RPMI7951 (cell line): ENCODE measurements around the gene ZNF785. TPM values are rescaled to one million over a fixed set of nuclear protein-coding genes. Genes with fewer than 3 reads are reported as not detected.
"Not testable (repeated sequence)": the region's sequence is repeated elsewhere in the genome, so short reads cannot be mapped to it uniquely, and the experiment has no call there.

Experiments used
- DNase-seq: peaks from one replicate; pipeline ENCODE4 v3.0.0-alpha.2; 2012; ENCODE audit warnings: low read depth
- total RNA-seq: library from RNA; depleted of rRNA; stranded (reverse); fragments of >200 nt; shearing (Covaris generic); gene quantifications from 2 replicates; pipeline ENCODE4 v1.2.3, GENCODE V29; 2014; rRNA removed

The ZNF785 gene
- total RNA-seq, 1 experiment from 2014 or later, result 2.8 TPM

DNA sequence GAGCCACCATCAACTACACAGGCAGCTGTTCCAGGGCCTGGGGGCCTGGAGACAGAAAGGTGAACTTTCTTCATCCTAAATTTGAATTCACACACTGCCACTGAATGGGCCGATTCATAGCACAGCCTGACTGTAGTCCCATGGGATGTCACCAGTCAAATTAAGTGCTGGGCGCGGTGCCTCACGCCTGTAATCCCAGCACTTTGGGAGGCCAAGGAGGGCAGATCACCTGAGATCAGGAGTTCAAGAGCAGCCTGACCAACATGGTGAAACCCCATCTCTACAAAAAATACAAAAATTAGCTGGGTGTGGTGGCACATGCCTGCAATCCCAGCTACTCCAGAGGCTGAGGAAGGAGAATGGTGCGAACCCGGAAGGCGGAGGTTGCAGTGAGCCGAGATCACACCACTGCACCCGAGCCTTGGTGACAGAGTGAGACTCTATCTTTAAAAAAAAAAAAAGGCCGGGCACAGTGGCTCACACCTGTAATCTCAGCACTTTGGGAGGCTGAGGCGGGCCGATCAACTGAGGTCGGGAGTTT is 45.4 kb downstream of the ZNF785 start:
- not testable (repeated sequence) for DNase-seq

DNA sequence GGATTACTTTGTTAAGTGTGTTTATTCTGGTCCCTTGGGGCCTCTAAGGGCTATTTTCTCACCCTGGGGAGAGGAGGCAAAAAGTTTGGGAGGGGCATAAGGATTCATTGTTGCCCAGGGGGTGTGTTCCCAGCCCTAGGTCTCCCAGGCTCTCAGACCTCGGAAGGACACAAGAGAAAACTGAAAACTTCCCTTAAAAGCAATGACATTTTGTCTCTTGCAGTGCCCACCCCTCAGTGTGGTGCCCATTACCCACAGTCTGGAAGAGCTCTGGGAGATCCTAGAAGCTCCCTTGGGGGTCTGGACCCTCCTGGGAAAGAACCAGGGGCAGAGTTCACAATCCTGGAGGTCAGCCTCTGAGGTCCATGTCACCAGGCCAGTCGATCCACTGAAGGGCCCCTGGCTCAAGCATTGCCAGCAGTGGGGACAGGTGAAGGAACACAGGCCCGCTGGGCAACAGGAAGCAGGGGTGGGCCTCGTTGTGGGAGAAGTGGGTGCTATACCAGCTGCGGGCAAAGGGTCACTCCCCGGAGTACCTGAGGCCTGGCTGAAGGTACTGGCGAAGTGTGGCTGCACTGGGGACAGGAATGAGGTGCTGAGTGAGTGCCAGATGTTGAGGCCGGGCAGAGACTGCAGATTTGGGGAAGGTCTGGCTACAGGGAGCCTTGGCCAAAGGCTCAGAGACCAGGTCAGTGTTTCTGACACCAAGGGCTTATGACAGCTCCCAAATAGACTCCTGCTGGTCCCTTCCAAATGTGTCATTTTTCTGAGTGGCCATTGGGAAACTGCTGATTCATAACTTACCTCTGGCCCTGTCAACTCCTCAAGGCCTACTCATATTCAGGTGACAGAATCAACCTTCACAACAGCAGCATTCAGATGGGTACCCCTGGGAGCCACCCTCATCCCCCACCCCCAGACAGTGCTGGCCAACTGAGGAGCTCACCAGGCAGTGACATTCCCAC is 46.2 kb downstream of the ZNF785 start:
- DNase-seq, result no peak

DNA sequence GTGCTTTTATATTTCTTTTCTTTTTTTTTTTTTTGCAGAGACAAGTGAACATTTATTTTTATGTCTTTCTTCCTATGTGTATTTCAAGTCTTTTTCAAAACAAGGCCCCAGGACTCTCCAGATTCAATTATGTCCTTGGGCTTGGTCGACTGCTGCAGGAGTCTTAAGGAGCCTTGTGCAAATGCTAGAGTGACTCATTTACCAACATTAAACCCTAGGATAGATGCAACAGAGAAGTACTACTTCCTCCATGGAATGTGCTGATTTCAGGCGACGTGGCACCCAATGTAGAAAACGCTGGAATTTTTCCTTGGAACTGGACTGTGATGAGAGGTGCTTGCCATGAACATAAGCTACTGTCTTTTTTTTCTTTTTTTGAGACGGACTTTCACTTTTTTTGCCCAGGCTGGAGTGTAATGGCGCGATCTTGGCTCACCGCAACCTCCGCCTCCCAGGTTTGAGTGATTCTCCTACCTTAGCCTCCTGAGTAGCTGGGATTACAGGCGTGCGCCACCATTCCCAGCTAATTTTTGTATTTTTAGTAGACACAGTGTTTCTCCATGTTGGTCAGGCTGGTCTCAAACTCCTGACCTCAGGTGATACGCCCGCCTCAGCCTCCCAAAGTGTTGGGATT is 49.0 kb downstream of the ZNF785 start:
- not testable (repeated sequence) for DNase-seq

DNA sequence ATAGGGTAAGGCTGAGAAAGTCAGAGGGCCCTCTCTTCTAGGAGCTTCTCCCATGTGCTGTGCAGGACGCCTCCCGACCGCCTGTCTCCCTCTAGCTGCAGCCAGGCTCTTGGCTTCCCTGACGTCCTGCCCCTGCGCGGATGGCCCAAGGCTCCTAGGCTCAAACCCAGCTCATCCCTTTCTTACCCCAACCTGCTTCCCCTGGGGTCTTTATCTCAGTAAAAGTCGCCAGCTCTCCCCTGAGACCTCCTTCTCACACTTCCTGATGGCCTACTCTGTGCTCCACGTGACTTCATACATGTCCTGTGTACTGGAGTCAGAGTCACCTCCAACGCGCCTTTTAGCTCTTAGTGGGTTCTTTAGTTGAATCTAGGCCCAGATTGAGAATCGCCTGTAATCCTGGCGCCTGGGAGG is 49.7 kb downstream of the ZNF785 start:
- DNase-seq, result peak; percentile 67

DNA sequence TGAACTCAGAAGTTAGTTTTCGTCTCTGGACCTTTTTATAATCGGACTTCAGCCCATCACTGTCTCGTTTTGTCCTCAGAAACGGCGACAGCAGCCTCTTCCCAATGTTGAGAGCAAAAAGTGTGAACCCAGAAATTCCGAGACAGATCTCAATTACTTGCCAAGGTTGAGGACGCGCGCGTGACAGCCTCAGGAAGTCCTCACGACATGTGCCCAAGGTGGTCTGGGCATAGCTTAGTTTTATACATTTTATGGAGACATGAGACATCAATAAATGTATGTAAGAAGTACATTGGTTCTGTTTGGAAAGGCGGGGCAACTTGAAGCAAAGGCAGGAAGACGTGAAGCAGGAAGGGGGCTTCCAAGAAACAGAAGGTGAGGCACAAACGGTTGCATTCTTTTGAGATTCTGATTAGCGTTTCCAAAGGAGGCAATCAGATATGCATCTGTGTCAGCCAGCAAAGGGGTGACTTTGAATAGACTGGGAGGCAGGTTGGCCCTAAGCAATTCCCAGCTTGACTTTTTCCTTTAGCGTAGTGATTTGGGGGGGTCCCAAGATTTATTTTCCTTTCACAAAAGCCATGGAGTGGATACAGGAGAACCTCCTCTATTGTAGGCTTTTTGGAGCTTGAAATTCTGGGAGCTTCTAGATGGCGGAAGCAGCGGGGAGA is 50.3 kb downstream of the ZNF785 start:
- DNase-seq, result no peak

DNA sequence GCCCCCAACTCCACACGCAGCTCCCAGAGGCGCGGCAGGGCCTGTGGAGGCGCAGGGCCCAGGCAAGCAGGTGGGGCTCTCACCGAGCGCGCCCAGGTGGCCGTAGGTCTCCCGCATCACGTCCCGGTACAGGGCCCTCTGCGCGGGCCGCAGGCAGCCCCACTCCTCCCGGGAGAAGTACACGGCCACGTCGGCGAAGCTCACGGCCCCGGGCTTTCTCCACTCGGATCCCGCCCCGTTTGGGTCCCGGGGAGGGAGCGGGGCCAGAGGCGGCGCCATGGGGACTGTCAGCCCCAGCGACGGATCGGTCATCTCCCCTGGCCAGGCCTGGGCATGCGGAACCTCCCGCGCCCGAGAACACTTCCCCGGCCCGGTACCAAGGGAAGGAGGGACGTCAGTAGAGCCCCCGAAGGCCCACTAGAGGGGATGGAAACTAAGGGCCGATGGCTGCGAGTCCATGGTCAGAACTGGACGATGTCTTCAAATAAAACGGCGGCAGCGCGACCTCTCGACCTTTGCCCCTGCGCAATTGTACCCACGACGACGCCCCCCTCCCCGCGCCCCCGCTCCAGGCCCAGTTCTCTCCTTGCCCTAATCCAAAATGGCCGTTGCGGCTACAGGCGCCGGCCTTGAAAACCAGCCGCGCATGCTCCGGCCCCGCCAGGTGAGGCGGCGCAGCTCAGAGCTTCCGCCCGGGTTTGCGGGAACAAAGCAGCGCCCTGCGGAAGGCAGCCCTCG is 51.0 kb downstream of the ZNF785 start, which contains the start of gene ZNF747:
TSS of gene ZNF747 (minus strand) at position 491 of the 738 bp plus-strand sequence. CDS start at position 312, 179 bp downstream.
- DNase-seq, result peak; percentile 70

DNA sequence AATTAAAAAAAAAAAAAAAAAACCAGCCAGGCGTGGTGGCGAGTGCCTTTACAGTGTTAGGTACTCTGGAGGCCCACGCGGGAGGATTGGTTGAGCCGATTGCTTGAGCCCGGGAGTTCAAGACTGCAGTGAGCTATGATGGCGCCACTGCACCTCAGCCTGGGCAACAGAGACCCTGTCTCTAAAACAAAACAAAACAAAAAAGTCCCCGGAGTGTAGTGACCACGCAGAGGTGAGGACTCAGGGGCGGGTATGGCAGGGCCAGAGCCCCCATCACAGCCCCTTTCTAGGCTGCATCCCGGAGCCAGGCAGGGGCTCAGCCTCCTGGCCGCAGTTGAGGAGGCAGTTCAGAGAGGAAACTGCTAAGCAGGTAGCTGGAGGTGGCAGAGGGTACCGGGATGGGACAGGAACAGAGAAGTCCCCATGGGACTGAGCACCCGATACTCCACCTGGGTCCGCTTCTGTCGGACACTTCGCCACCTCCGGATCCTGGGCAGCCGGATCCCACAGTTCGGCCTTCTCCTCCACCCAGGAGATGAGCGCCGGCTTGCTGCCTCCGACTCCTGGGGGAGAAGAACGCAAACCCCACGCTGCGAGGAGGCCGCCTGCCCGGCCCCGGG is 51.6 kb downstream of the ZNF785 start:
- DNase-seq, result no peak

DNA sequence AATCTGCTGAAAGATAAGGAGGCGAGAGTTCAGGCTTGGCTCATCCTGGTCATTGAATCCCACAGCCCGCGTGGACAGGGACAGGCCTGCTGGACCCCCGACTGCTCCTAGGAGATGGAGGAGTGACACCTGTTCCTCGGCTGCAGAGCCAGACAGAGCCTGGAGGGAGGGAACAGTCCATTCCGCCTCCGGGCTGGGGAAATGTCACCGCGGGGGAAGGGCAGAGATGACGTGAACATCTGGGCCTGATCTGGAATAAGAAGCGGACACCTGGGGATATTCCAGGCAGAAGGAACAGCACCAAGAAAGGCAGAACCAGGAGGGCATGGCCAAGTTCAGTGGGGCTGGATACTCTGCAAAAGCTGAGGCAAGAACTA is 52.4 kb downstream of the ZNF785 start:
- DNase-seq, result no peak

DNA sequence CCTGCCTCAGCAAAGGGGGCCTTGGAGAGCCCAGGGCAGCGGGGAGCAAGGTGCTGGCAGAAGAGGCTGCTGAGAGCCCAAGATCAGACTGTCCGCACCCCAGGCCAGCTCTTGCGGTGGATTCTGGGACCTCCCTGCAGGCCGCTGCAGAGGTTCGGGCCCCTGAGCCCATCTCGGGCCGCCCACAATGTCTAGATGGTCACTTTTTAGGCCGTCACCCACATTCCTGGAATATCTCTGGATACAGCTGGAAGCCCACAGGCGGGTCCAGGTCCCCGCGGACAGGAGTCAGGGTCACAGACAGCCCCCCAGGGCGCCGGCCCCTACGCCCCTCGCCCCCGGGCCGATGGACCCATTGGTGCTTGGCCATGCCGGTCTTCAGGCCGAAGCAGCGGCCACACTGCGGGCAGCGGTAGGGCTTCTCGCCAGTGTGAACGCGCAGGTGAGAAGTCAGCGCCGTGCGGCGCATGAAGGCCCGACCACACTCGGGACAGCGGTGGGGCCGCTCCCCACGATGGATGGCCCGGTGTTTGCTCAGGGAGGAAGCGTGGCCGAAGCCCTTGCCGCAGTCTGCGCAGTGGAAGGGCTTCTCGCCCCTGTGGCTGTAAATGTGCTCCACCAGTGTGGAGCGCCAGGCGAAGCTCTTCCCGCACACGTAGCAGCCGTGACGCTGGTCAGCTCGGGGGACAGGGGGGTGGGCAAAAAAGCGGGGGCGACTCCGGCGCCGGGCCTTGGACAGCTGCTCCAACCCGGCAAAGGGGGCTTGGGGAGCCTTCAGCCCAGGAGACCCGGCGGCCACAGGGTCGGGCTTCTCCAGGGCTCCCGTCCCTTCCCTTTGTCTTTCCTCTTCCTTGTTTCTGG is 53.0 kb downstream of the ZNF785 start:
- DNase-seq, result no peak

Other genes starting within 250 kb of the ZNF785 start
- gene CD2BP2, start 230.4 kb downstream of the ZNF785 start, total RNA-seq, result 20.7 and 22.8 TPM in 2 replicates
- gene TBC1D10B, start 215.2 kb downstream of the ZNF785 start, total RNA-seq, result 12.3 and 14.0 TPM in 2 replicates
- gene MYL11, start 210.9 kb downstream of the ZNF785 start, total RNA-seq, result not detected in 2 replicates
- not detected in 2 replicates for gene SEPTIN1, start 203.1 kb downstream of the ZNF785 start, total RNA-seq
- gene ZNF48, start 190.3 kb downstream of the ZNF785 start, total RNA-seq, result 3.4 and 5.2 TPM in 2 replicates
- 8.1 and 10.9 TPM in 2 replicates for gene ZNF771, start 178.1 kb downstream of the ZNF785 start, total RNA-seq
- 26.8 and 32.2 TPM in 2 replicates for gene DCTPP1, start 155.7 kb downstream of the ZNF785 start, total RNA-seq
- gene SEPHS2, start 139.8 kb downstream of the ZNF785 start, total RNA-seq, result 9.0 and 11.2 TPM in 2 replicates
- gene ITGAL, start 113.0 kb downstream of the ZNF785 start, total RNA-seq, result not detected in 2 replicates
- gene ZNF768, start 59.1 kb downstream of the ZNF785 start, total RNA-seq, result 17.5 and 19.1 TPM in 2 replicates
- gene ZNF747, start 50.8 kb downstream of the ZNF785 start, total RNA-seq, result 5.0 and 5.6 TPM in 2 replicates
- 3.0 and 3.6 TPM in 2 replicates for gene ZNF764, start 27.3 kb downstream of the ZNF785 start, total RNA-seq
- gene ZNF688, start 14.0 kb downstream of the ZNF785 start, total RNA-seq, result 6.4 and 6.7 TPM in 2 replicates
- gene ZNF689, start 24.7 kb upstream of the ZNF785 start, total RNA-seq, result 5.6 and 6.1 TPM in 2 replicates
- 6.8 and 10.9 TPM in 2 replicates for gene PRR14, start 65.3 kb upstream of the ZNF785 start, total RNA-seq
- 4.1 and 6.0 TPM in 2 replicates for gene FBRS, start 72.7 kb upstream of the ZNF785 start, total RNA-seq
- 2.6 and 5.3 TPM in 2 replicates for gene SRCAP, start 113.5 kb upstream of the ZNF785 start, total RNA-seq
- gene PHKG2, start 162.7 kb upstream of the ZNF785 start, total RNA-seq, result 25.3 and 30.9 TPM in 2 replicates
- 3.4 and 4.6 TPM in 2 replicates for gene CFAP119, start 176.4 kb upstream of the ZNF785 start, total RNA-seq
- 45.3 and 48.2 TPM in 2 replicates for gene RNF40, start 176.6 kb upstream of the ZNF785 start, total RNA-seq
- 7.5 and 8.3 TPM in 2 replicates for gene ZNF629, start 201.5 kb upstream of the ZNF785 start, total RNA-seq